Endodermal cell (in vitro differentiated cells): ENCODE measurements around the gene STAC2. TPM values are rescaled to one million over a fixed set of nuclear protein-coding genes. Genes with fewer than 3 reads are reported as not detected.

Source experiments
- DNase-seq: peaks from one replicate; pipeline ENCODE4 v3.0.0-alpha.2; 2017
- H3K27ac ChIP-seq: 2 replicates; pipeline ENCODE4 v1.5.1; 2013; ENCODE audit warnings: mild to moderate bottlenecking, low read depth, low read length, moderate library complexity
- H3K27me3 ChIP-seq: 2 replicates; pipeline ENCODE4 v1.6.1; 2013; ENCODE audit warnings: mild to moderate bottlenecking, low read length, moderate library complexity; ENCODE audit not compliant: insufficient read depth, control insufficient read depth, poor library complexity, severe bottlenecking
- H3K36me3 ChIP-seq: 2 replicates; pipeline ENCODE4 v1.7.0; 2013; ENCODE audit warnings: mild to moderate bottlenecking, low read length, moderate library complexity; ENCODE audit not compliant: control insufficient read depth, insufficient read depth
- H3K4me1 ChIP-seq: one replicate; pipeline ENCODE4 v1.7.0; 2013; ENCODE audit warnings: low read length; ENCODE audit not compliant: control insufficient read depth, insufficient read depth
- H3K4me3 ChIP-seq: 2 replicates; pipeline ENCODE4 v1.5.1; 2013; ENCODE audit warnings: mild to moderate bottlenecking, low read length, moderate library complexity
- H3K9ac ChIP-seq: 2 replicates; pipeline ENCODE4 v1.6.1; 2013; ENCODE audit warnings: mild to moderate bottlenecking, low read length, moderate library complexity; ENCODE audit not compliant: poor library complexity, severe bottlenecking; ENCODE audit errors: extremely low read depth
- H3K9me3 ChIP-seq: 2 replicates; pipeline ENCODE4 v1.6.1; 2013; ENCODE audit warnings: mild to moderate bottlenecking, low read length, moderate library complexity; ENCODE audit not compliant: control insufficient read depth
- H3K27ac Mint-ChIP-seq: 2 replicates; pipeline ENCODE4 v1.8.0; 2020; ENCODE audit warnings: mixed read lengths
- H3K27me3 Mint-ChIP-seq: 2 replicates; pipeline ENCODE4 v1.8.0; 2021; ENCODE audit warnings: mild to moderate bottlenecking, mixed read lengths; ENCODE audit not compliant: insufficient read depth
- H3K36me3 Mint-ChIP-seq: 2 replicates; pipeline ENCODE4 v1.8.0; 2020; ENCODE audit warnings: low read depth, mixed read lengths
- H3K4me1 Mint-ChIP-seq: 2 replicates; pipeline ENCODE4 v1.8.0; 2020; ENCODE audit warnings: mixed read lengths
- H3K4me3 Mint-ChIP-seq: 2 replicates; pipeline ENCODE4 v1.8.0; 2020; ENCODE audit warnings: mild to moderate bottlenecking, moderate library complexity, mixed read lengths
- H3K9me3 Mint-ChIP-seq: 2 replicates; pipeline ENCODE4 v1.8.0; 2020; ENCODE audit warnings: mild to moderate bottlenecking, mixed read lengths
- WGBS, 2 experiments: methylation state at CpG; one replicate each; pipeline versions ENCODE4 v1.1.5 to v1.1.7; 2013; ENCODE audit warnings: missing lambda C conversion rate in 2 of 2, mixed read lengths in 1 of 2; ENCODE audit not compliant: insufficient coverage in 1 of 2, insufficient read length in 1 of 2; 5-methylcytosine and 5-hydroxymethylcytosine counted together
- total RNA-seq, 2 donors: library from RNA; stranded (reverse); fragmentation: NEBNext Ultra II Directional in 1 of 2; extraction: Animal tissue kit (Norgen Biotek cat#: 25700) in 1 of 2; gene quantifications; 2 replicates in 1 of 2; 3 replicates in 1 of 2; pipeline ENCODE4 v1.2.1, GENCODE V29; 2021
- TF ChIP-seq, protein P1 (sequence below): fragments of 200-600 bp; sonication (generic); conservative IDR thresholded peaks from 2 replicates; pipeline ENCODE4 v1.5.0; 2021; ENCODE audit warnings: antibody characterized with exemption, mild to moderate bottlenecking

The STAC2 gene
- total RNA-seq, 2 donors from 2014 or later, result 0.35 to 0.46 TPM

DNA sequence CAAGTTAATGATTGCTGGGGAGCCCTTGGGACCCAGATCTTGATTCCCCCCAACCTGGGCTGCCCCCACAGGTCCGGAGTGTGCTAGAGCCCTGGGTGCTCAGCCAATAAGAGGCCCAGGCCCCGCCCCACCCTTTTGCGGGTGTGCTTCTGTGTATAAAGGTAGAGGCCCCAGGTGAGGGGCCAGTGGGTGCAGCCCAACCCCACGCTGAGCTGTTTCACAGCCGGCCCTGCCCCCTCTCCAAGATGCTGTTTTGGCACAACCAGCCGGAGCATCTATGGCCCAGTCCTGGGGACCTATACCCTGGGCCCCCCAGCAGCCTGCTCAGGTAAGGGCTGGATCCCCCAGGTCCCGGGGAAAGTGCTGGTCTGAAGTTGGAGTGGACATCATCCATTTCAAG, 11.8 kb upstream of the STAC2 start:
- Mint-ChIP-seq H3K9me3 (no peaks in the 10 kb centered on the region), H3K36me3 (no peaks in the 10 kb centered on the region), H3K27me3 (peaks cover 4% of the 10 kb centered on the region), H3K4me3 (no peak overlapping the region), H3K27ac (no peak overlapping the region), H3K4me1 (peaks cover 4% of the 10 kb centered on the region)
- no peak overlapping the region for H3K4me3 ChIP-seq
- TF ChIP-seq, protein P1, sequence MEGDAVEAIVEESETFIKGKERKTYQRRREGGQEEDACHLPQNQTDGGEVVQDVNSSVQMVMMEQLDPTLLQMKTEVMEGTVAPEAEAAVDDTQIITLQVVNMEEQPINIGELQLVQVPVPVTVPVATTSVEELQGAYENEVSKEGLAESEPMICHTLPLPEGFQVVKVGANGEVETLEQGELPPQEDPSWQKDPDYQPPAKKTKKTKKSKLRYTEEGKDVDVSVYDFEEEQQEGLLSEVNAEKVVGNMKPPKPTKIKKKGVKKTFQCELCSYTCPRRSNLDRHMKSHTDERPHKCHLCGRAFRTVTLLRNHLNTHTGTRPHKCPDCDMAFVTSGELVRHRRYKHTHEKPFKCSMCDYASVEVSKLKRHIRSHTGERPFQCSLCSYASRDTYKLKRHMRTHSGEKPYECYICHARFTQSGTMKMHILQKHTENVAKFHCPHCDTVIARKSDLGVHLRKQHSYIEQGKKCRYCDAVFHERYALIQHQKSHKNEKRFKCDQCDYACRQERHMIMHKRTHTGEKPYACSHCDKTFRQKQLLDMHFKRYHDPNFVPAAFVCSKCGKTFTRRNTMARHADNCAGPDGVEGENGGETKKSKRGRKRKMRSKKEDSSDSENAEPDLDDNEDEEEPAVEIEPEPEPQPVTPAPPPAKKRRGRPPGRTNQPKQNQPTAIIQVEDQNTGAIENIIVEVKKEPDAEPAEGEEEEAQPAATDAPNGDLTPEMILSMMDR, result no peak
- H3K36me3 ChIP-seq, result no peaks in the 10 kb centered on the region
- H3K4me1 ChIP-seq, result no peaks in the 10 kb centered on the region
- H3K27ac ChIP-seq, result no peak overlapping the region
- H3K27me3 ChIP-seq, result no peaks in the 10 kb centered on the region
- H3K9ac ChIP-seq, result no peak overlapping the region
- 80 to 88% methylated on average over 1 to 7 of the region's 7 CpGs for WGBS, 2 experiments
- DNase-seq, result no peak
- H3K9me3 ChIP-seq, result no peaks in the 10 kb centered on the region

DNA sequence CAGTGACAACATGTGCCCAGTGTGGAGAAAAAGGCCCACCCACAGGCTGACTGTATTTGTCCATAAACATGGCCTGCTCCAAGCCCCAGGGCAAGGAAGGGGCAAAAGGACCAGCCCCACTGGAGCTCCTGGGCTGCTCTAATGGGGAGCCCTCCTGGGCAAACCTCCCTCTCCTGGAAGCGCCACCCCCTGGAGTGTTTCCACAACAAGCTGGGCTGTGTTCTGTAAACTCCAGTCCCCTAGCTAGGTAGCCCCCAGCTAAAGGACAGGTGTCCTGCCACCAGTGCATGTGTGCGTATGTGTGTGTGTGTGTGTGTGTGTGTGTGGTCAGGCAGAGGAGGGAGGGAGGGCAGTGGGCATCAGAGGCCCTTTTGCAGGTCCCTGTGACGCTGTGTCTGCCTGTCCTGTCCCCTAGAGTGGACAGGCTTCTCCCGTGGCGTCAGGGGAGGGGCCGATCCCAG, 11.3 kb upstream of the STAC2 start:
- no peaks in the 10 kb centered on the region for H3K27me3 ChIP-seq
- TF ChIP-seq, protein P1, result no peak
- no peak overlapping the region for H3K9ac ChIP-seq
- peak; percentile 64 for DNase-seq
- H3K4me3 Mint-ChIP-seq, result no peak overlapping the region
- H3K9me3 ChIP-seq, result no peaks in the 10 kb centered on the region
- H3K4me3 ChIP-seq, result no peak overlapping the region
- no peaks in the 10 kb centered on the region for H3K9me3 Mint-ChIP-seq
- H3K27ac Mint-ChIP-seq, result no peak overlapping the region
- peaks cover 7% of the 10 kb centered on the region for H3K4me1 Mint-ChIP-seq
- H3K36me3 ChIP-seq, result no peaks in the 10 kb centered on the region
- WGBS, 2 experiments, result 83 to 100% methylated on average over 4 to 6 of the region's 6 CpGs
- H3K4me1 ChIP-seq, result no peaks in the 10 kb centered on the region
- no peaks in the 10 kb centered on the region for H3K36me3 Mint-ChIP-seq
- H3K27me3 Mint-ChIP-seq, result peaks cover 8% of the 10 kb centered on the region
- no peak overlapping the region for H3K27ac ChIP-seq

DNA sequence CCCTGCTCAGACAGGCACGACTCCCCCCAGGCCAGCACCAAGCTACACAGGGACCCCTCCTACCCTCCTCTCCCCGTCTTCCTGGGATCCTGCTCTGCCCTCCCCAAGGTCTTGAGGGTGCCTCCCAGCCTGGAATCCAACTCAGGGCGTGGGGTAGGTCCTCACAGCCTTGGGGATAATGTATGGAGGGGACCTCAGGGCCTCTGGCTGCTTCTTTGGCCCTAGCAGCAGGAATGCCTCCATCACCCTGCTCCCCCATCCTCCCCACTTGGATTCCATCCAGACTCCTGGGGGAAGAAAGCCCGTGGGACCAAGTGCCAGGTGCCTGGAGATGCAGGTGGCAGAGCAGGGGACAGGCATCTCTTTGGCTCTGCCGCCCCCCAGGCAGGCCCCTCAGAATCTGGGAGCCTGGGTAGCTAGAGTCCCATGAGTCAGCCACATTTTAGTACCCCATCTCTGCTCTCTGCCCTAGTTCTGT, 10.7 kb upstream of the STAC2 start:
- Histone ChIP-seq H3K36me3 (no peaks in the 10 kb centered on the region), H3K4me1 (no peaks in the 10 kb centered on the region), H3K9ac (no peak overlapping the region), H3K27ac (no peak overlapping the region), H3K27me3 (no peaks in the 10 kb centered on the region), H3K4me3 (no peak overlapping the region), H3K9me3 (no peaks in the 10 kb centered on the region)
- no peak overlapping the region for H3K4me3 Mint-ChIP-seq
- DNase-seq, result peak; percentile 51
- no peaks in the 10 kb centered on the region for H3K36me3 Mint-ChIP-seq
- peaks cover 12% of the 10 kb centered on the region for H3K4me1 Mint-ChIP-seq
- 80 to 100% methylated on average over 1 to 5 of the region's 5 CpGs for WGBS, 2 experiments
- peaks cover 9% of the 10 kb centered on the region for H3K27me3 Mint-ChIP-seq
- H3K27ac Mint-ChIP-seq, result no peak overlapping the region
- TF ChIP-seq, protein P1, result no peak
- no peaks in the 10 kb centered on the region for H3K9me3 Mint-ChIP-seq
